KMS-11 (cell line): ENCODE results near the gene TNFSF4.

Source experiments
- H2AFZ ChIP-seq: fragments of 200-600 bp; sonication (generic); 2 replicates; pipeline ENCODE4 v1.6.1; 2016; ENCODE audit warnings: antibody characterized with exemption, mixed run types, low read depth
- H3K27ac ChIP-seq: fragments of 200-600 bp; sonication (generic); 2 replicates; pipeline ENCODE4 v1.6.1; 2016; ENCODE audit warnings: mild to moderate bottlenecking, mixed run types
- H3K27me3 ChIP-seq: fragments of 200-600 bp; sonication (generic); 2 replicates; pipeline ENCODE4 v1.6.1; 2017; ENCODE audit warnings: mild to moderate bottlenecking, low read depth, mixed run types, moderate library complexity; ENCODE audit not compliant: insufficient read depth
- H3K36me3 ChIP-seq: fragments of 200-600 bp; sonication (generic); 2 replicates; pipeline ENCODE4 v1.6.1; 2017; ENCODE audit warnings: mild to moderate bottlenecking, mixed run types; ENCODE audit not compliant: insufficient read depth
- H3K4me1 ChIP-seq: fragments of 200-600 bp; sonication (generic); 2 replicates; pipeline ENCODE4 v1.6.1; 2016; ENCODE audit warnings: mild to moderate bottlenecking, low read depth, mixed run types; ENCODE audit not compliant: poor library complexity, severe bottlenecking
- H3K4me2 ChIP-seq: fragments of 200-600 bp; sonication (generic); 2 replicates; pipeline ENCODE4 v1.7.0; 2016; ENCODE audit warnings: mild to moderate bottlenecking, mixed run types
- H3K4me3 ChIP-seq: fragments of 200-600 bp; sonication (generic); IDR thresholded peaks from 2 replicates; pipeline ENCODE4 v1.6.1; 2017; ENCODE audit warnings: low read depth, low read length, mixed read lengths; ENCODE audit not compliant: insufficient read depth
- H3K79me2 ChIP-seq: fragments of 200-600 bp; sonication (generic); 2 replicates; pipeline ENCODE4 v1.6.1; 2016; ENCODE audit warnings: low read depth, mixed run types; ENCODE audit not compliant: insufficient read depth
- H3K9ac ChIP-seq: fragments of 200-600 bp; sonication (generic); 2 replicates; pipeline ENCODE4 v1.6.1; 2016; ENCODE audit warnings: mild to moderate bottlenecking, mixed run types
- H4K20me1 ChIP-seq: fragments of 200-600 bp; sonication (generic); 2 replicates; pipeline ENCODE4 v1.6.1; 2016; ENCODE audit warnings: mild to moderate bottlenecking, mixed run types; ENCODE audit not compliant: insufficient read depth
- TF ChIP-seq, protein P1 (sequence below): fragments of 200-600 bp; sonication (generic); conservative IDR thresholded peaks from 2 replicates; pipeline ENCODE4 v1.6.1; 2017; ENCODE audit warnings: low read depth, mild to moderate bottlenecking, antibody characterized with exemption, low read length, moderate library complexity, mixed read lengths

Gene TNFSF4

DNA sequence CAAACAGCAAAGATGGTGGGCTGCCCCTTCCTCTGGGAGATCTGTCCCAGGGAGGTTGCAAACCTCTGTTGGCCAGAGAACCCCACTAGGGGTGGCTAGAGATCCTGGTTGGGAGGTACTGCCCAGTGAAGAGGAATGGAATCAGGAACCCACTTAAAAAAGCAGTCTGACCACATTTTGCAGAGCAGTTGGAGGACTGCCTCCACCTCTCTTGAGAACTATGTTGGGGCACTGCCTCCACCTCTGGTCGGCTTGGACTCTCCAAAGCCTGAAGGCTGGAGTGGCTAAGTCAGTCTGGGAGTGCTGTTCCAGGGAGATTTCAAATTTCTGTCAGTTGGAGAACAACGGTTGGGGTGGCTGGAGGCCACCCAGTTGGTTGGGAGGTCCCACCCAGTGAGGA is 58.6 kb downstream of the TNFSF4 start:
- no peak overlapping the region for H3K4me2 ChIP-seq
- TF ChIP-seq, protein P1, sequence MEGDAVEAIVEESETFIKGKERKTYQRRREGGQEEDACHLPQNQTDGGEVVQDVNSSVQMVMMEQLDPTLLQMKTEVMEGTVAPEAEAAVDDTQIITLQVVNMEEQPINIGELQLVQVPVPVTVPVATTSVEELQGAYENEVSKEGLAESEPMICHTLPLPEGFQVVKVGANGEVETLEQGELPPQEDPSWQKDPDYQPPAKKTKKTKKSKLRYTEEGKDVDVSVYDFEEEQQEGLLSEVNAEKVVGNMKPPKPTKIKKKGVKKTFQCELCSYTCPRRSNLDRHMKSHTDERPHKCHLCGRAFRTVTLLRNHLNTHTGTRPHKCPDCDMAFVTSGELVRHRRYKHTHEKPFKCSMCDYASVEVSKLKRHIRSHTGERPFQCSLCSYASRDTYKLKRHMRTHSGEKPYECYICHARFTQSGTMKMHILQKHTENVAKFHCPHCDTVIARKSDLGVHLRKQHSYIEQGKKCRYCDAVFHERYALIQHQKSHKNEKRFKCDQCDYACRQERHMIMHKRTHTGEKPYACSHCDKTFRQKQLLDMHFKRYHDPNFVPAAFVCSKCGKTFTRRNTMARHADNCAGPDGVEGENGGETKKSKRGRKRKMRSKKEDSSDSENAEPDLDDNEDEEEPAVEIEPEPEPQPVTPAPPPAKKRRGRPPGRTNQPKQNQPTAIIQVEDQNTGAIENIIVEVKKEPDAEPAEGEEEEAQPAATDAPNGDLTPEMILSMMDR = no peak
- H2AFZ ChIP-seq = no peak overlapping the region
- H3K9ac ChIP-seq = no peak overlapping the region
- no peaks in the 10 kb centered on the region for H3K27me3 ChIP-seq
- H4K20me1 ChIP-seq = no peaks in the 10 kb centered on the region
- H3K36me3 ChIP-seq = no peaks in the 10 kb centered on the region
- H3K27ac ChIP-seq = no peak overlapping the region
- H3K79me2 ChIP-seq = no peaks in the 10 kb centered on the region
- H3K4me3 ChIP-seq = no peak overlapping the region
- no peaks in the 10 kb centered on the region for H3K4me1 ChIP-seq

DNA sequence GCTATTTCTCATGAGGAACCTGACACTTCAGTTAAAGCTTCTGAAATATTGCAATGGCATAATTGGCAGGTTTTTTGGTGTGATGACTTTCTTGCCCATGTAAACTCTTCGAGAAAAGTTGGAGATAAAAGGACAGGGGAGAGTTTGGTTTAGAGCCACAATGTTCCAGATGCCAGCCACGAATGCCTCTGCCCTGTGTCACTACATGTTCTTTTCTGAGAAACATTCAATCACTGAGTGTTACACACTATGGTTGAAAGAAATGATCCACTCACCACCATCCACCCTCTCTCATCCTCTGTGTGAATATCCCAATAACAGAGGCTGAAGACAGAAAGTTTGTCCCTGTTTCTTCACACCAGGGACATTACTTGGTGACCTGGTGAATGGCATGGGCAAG is 66.4 kb downstream of the TNFSF4 start:
- no peak overlapping the region for H2AFZ ChIP-seq
- no peaks in the 10 kb centered on the region for H4K20me1 ChIP-seq
- TF ChIP-seq, protein P1 = no peak
- no peak overlapping the region for H3K4me2 ChIP-seq
- H3K9ac ChIP-seq = no peak overlapping the region
- no peaks in the 10 kb centered on the region for H3K27me3 ChIP-seq
- no peaks in the 10 kb centered on the region for H3K79me2 ChIP-seq
- H3K27ac ChIP-seq = no peak overlapping the region
- H3K4me1 ChIP-seq = no peaks in the 10 kb centered on the region
- no peak overlapping the region for H3K4me3 ChIP-seq
- no peaks in the 10 kb centered on the region for H3K36me3 ChIP-seq

DNA sequence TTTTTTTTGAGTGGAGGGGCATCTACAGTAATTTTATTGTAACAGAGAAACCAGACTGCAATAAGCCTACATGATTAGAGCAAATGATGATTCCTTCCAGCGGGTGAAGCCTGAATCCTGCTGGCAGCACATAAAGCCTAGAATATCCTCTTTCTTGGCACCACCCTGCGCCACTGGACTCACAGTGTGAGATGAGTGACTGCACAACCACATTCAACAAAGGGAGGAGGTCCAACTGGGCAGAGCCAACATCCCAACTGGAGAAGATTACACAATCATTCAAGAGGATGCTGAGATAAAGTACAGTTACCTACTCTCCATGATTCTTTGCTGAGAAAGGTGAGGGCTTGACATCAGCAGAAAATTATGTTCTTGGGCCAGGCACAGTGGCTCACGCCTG is 67.4 kb downstream of the TNFSF4 start:
- H3K79me2 ChIP-seq = no peaks in the 10 kb centered on the region
- no peaks in the 10 kb centered on the region for H4K20me1 ChIP-seq
- H2AFZ ChIP-seq = no peak overlapping the region
- no peaks in the 10 kb centered on the region for H3K27me3 ChIP-seq
- TF ChIP-seq, protein P1 = no peak
- H3K4me1 ChIP-seq = no peaks in the 10 kb centered on the region
- H3K9ac ChIP-seq = no peak overlapping the region
- H3K36me3 ChIP-seq = no peaks in the 10 kb centered on the region
- no peak overlapping the region for H3K27ac ChIP-seq
- no peak overlapping the region for H3K4me2 ChIP-seq
- H3K4me3 ChIP-seq = no peak overlapping the region

DNA sequence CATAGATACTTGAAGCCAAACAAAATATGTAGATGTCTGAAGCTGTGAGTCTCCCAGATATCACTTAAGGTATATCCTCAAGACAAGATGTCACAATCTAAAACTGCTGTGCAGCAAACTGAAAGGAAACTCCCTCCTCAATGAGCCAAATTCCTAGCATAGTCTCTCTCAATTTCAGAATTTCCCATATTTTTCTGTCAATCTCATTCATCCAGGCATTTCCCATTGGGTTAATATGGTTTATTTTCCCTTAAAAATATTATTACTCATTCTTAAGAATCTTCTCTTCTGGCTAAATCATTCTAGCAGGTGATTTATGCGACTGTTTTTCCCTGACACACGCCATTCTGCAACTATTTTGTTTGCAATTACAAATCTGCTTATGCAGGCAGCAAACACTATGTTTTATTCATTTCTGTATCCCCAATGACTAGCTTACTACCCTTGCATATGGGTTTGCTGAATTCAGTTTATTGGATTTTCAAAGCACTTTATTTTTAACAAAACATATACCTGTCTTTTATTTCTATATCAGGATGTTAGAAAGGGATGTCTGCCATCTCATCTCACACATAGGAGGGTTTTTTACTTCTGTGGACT is 69.9 kb downstream of the TNFSF4 start:
- no peak overlapping the region for H3K4me2 ChIP-seq
- no peak overlapping the region for H2AFZ ChIP-seq
- no peak overlapping the region for H3K9ac ChIP-seq
- no peak overlapping the region for H3K27ac ChIP-seq
- H3K79me2 ChIP-seq = no peaks in the 10 kb centered on the region
- no peaks in the 10 kb centered on the region for H4K20me1 ChIP-seq
- TF ChIP-seq, protein P1 = no peak
- no peaks in the 10 kb centered on the region for H3K4me1 ChIP-seq
- H3K36me3 ChIP-seq = no peaks in the 10 kb centered on the region
- H3K27me3 ChIP-seq = no peaks in the 10 kb centered on the region
- no peak overlapping the region for H3K4me3 ChIP-seq
